MM.1S (cell line): ENCODE measurements around the gene NAT10.

ENCODE experiments used
- DNase-seq: peaks from one replicate; pipeline ENCODE4 v3.0.0-alpha.2; 2015
- H2AFZ ChIP-seq: fragments of 300-600 bp; sonication (generic); 2 replicates; pipeline ENCODE4 v1.6.0; 2016; ENCODE audit warnings: antibody characterized with exemption, low read length
- H3F3A ChIP-seq: fragments of 300-600 bp; sonication (generic); 2 replicates; pipeline ENCODE4 v1.6.1; 2016; ENCODE audit warnings: mild to moderate bottlenecking, antibody characterized with exemption, low read length, moderate library complexity, mixed read lengths; ENCODE audit not compliant: insufficient read depth
- H3K27ac ChIP-seq: fragments of 300-600 bp; sonication (generic); 2 replicates; pipeline ENCODE4 v1.5.1; 2016; ENCODE audit warnings: mild to moderate bottlenecking, low read length
- H3K27me3 ChIP-seq: fragments of 300-600 bp; sonication (generic); replicated peaks from 2 replicates; pipeline ENCODE4 v1.6.0; 2016; ENCODE audit warnings: low read length; ENCODE audit not compliant: insufficient read depth
- H3K36me3 ChIP-seq: fragments of 300-600 bp; sonication (generic); replicated peaks from 2 replicates; pipeline ENCODE4 v1.6.1; 2016; ENCODE audit warnings: mild to moderate bottlenecking, low read length, mixed read lengths; ENCODE audit not compliant: insufficient read depth
- H3K4me1 ChIP-seq: fragments of 300-600 bp; sonication (generic); 2 replicates; pipeline ENCODE4 v1.6.1; 2016; ENCODE audit warnings: low read length, mixed read lengths
- H3K4me2 ChIP-seq: fragments of 300-600 bp; sonication (generic); 2 replicates; pipeline ENCODE4 v1.6.0; 2016; ENCODE audit warnings: low read depth, low read length
- H3K4me3 ChIP-seq: fragments of 300-600 bp; sonication (generic); 2 replicates; pipeline ENCODE4 v1.5.1; 2016; ENCODE audit warnings: low read length, mixed read lengths
- H3K79me2 ChIP-seq: fragments of 300-600 bp; sonication (generic); 2 replicates; pipeline ENCODE4 v1.6.1; 2016; ENCODE audit warnings: mixed run types, low read length, mixed read lengths
- H3K9ac ChIP-seq: fragments of 300-600 bp; sonication (generic); 2 replicates; pipeline ENCODE4 v1.6.1; 2016; ENCODE audit warnings: low read length, mixed read lengths
- H3K9me2 ChIP-seq: fragments of 300-600 bp; sonication (generic); replicated peaks from 2 replicates; pipeline ENCODE4 v1.6.1; 2016; ENCODE audit warnings: mild to moderate bottlenecking, low read length, mixed read lengths; ENCODE audit not compliant: insufficient read depth
- H3K9me3 ChIP-seq: fragments of 300-600 bp; sonication (generic); replicated peaks from 2 replicates; pipeline ENCODE4 v1.6.1; 2016; ENCODE audit warnings: mild to moderate bottlenecking, low read length, mixed read lengths; ENCODE audit not compliant: insufficient read depth
- H4K20me1 ChIP-seq: fragments of 300-600 bp; sonication (generic); 2 replicates; pipeline ENCODE4 v1.6.1; 2016; ENCODE audit warnings: mild to moderate bottlenecking, low read length, moderate library complexity, mixed read lengths; ENCODE audit not compliant: insufficient read depth
- CTCF ChIP-seq: fragments of 300-600 bp; sonication (generic); IDR thresholded peaks from 2 replicates; pipeline ENCODE4 v1.5.1; 2016; ENCODE audit warnings: antibody characterized with exemption, low read length, mixed read lengths
- EZH2 ChIP-seq: fragments of 300-600 bp; sonication (generic); optimal IDR thresholded peaks from 2 replicates; pipeline ENCODE3; 2017; ENCODE audit warnings: low read depth, mild to moderate bottlenecking, antibody characterized with exemption, low read length, mixed read lengths
- EZH2phosphoT487 ChIP-seq: fragments of 300-600 bp; sonication (generic); IDR thresholded peaks from 2 replicates; pipeline ENCODE4 v1.6.1; 2018; ENCODE audit warnings: antibody characterized with exemption, low read length

NAT10 gene

DNA sequence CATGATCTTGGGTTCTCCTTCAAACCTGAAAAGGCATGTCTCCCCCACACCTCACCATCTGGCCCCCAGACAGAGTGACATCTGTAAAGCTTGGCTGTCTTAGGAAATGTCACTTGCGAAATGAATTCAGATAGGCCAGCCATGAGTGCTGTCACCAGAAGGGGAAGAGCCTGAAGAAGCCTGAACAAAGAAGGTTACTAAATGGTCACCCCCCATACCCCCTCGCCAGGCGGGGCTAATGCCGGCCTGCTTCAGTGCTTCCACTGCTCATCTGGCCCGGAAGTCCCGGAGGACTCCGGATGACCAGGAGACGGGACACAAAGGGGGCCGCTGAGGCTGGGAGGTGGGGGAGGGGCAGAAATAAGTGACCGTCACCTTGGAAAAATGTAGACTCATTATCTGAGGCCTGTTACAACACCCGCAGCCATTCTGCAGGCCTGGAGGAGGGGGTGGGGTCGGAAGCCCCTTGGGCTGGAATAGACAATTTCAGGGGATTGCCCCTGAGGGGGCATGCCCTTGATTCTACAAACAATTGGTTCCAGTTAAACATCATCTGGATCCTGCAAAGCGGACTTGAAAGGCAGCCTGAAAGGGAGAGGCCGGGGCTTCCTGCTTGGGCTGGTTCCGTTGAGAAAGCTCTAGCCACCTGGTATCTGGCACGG lies 43.2 kb downstream of the NAT10 start:
- no peak overlapping the region for H3K4me3 ChIP-seq
- peaks cover 23% of the 10 kb centered on the region for H3F3A ChIP-seq
- peaks cover 23% of the 10 kb centered on the region for H3K4me1 ChIP-seq
- H3K27ac ChIP-seq, result no peak overlapping the region
- H3K27me3 ChIP-seq, result no peaks in the 10 kb centered on the region
- H2AFZ ChIP-seq, result no peak overlapping the region
- no peak for DNase-seq
- H3K36me3 ChIP-seq, result peaks cover 16% of the 10 kb centered on the region; the same call in 1 of the 2 replicates
- H3K9ac ChIP-seq, result no peak overlapping the region
- no peaks in the 10 kb centered on the region for H3K9me3 ChIP-seq
- H3K79me2 ChIP-seq, result no peaks in the 10 kb centered on the region
- no peaks in the 10 kb centered on the region for H3K9me2 ChIP-seq
- TF ChIP-seq EZH2 (no peak), EZH2phosphoT487 (no peak), CTCF (no peak)
- H4K20me1 ChIP-seq, result 0 out of 2 replicates have a peak, but pooled peaks cover 7% of the 10 kb centered on the region
- H3K4me2 ChIP-seq, result no peak overlapping the region

DNA sequence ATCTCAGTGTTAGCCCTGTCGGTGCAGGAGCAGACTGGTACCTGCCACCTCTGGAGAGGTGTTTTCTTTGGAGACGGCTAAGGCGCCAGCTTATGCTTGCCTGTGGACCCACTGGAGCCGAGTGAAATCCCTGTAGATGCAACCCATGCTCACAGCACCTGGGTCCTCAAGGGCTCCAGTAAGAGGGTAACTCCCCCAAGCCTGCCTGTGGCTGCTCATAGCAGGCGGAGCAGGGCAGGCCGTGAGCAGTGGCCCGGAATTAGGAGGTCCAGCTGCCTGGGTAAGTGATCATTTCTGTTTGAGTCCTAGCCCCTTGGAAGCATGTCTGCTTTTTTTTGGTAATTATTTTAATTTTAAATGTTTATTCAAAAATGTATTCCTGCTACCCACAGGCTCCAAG lies 43.8 kb downstream of the NAT10 start:
- Histone ChIP-seq H3K4me3 (no peak overlapping the region), H3K4me1 (peaks cover 22% of the 10 kb centered on the region)
- TF ChIP-seq EZH2 (no peak), EZH2phosphoT487 (no peak), CTCF (no peak)

DNA sequence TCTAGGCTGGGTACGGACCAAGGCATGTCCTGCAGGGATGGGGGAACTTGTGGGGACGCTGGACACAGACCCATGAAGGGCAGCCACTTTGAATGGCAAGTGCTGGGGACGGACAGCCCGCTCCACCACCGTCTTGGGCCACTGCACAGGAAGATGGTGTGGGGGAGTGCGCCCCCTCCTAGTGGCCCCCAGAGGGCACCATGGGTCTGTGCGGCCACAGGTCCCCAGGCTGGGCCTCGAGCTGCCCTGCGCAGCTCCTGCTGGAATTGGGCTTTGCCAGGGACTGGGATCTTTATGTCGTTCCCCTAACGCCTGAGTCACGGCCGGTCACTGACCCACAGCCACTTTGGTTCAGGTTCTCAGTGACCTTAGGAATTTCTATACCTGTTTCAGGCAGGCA lies 44.4 kb downstream of the NAT10 start:
- Histone ChIP-seq H3K4me2 (no peak overlapping the region), H3K9me2 (no peaks in the 10 kb centered on the region), H3K9ac (no peak overlapping the region), H4K20me1 (0 out of 2 replicates have a peak, but pooled peaks cover 4% of the 10 kb centered on the region), H3K79me2 (no peaks in the 10 kb centered on the region), H3K4me3 (no peak overlapping the region), H3K27me3 (no peaks in the 10 kb centered on the region), H2AFZ (no peak overlapping the region), H3K4me1 (peaks cover 17% of the 10 kb centered on the region), H3K27ac (no peak overlapping the region), H3K36me3 (peaks cover 13% of the 10 kb centered on the region; the same call in 1 of the 2 replicates), H3F3A (peaks cover 17% of the 10 kb centered on the region), H3K9me3 (no peaks in the 10 kb centered on the region)
- no peak for DNase-seq
- TF ChIP-seq EZH2, result no peak
- TF ChIP-seq CTCF, result peak; percentile 14; the same call in 1 of the 2 replicates

More for the DNA sequence above, 43.8 kb downstream of the NAT10 start:
- Histone ChIP-seq H3K9me2 (no peaks in the 10 kb centered on the region), H4K20me1 (0 out of 2 replicates have a peak, but pooled peaks cover 7% of the 10 kb centered on the region), H3K36me3 (peaks cover 13% of the 10 kb centered on the region; the same call in 1 of the 2 replicates), H3K79me2 (no peaks in the 10 kb centered on the region), H2AFZ (no peak overlapping the region), H3K9ac (no peak overlapping the region), H3K27me3 (no peaks in the 10 kb centered on the region), H3K4me2 (no peak overlapping the region), H3K27ac (no peak overlapping the region), H3F3A (peaks cover 22% of the 10 kb centered on the region), H3K9me3 (no peaks in the 10 kb centered on the region)
- DNase-seq, result no peak
